Mesenchymal stem cell (in vitro differentiated cells and primary cell): ENCODE results near the gene RAB43.
A peak's percentile ranks its signal among the peaks of the same experiment; 100 is the strongest.
"Not testable (repeated sequence)": the region's sequence is repeated elsewhere in the genome, so short reads cannot be mapped to it uniquely, and the experiment has no call there.

Experiments used
- DNase-seq: peaks from one replicate; pipeline ENCODE4 v3.0.0-alpha.2; 2013
- H2AFZ ChIP-seq: one replicate; pipeline ENCODE4 v1.6.1; 2013; ENCODE audit warnings: low read depth, mild to moderate bottlenecking, control low read depth, inconsistent platforms, low read length, moderate library complexity
- H2AK5ac ChIP-seq: 2 replicates; pipeline ENCODE4 v1.6.1; 2013; ENCODE audit warnings: low read length, moderate library complexity, mild to moderate bottlenecking, inconsistent platforms; ENCODE audit not compliant: severe bottlenecking
- H2BK120ac ChIP-seq: one replicate; pipeline ENCODE4 v1.6.1; 2013; ENCODE audit warnings: low read depth, mild to moderate bottlenecking, inconsistent platforms, low read length, moderate library complexity
- H2BK12ac ChIP-seq, 2 experiments: one replicate each; pipeline ENCODE4 v1.6.1; 2013; ENCODE audit warnings: inconsistent platforms in 2 of 2, low read length in 2 of 2, mild to moderate bottlenecking in 2 of 2, moderate library complexity in 2 of 2, control low read depth in 1 of 2
- H2BK15ac ChIP-seq: one replicate; pipeline ENCODE4 v1.6.1; 2013; ENCODE audit warnings: mild to moderate bottlenecking, low read depth, inconsistent platforms; ENCODE audit not compliant: poor library complexity, severe bottlenecking
- H2BK5ac ChIP-seq: 2 replicates; pipeline ENCODE4 v1.6.1; 2013; ENCODE audit warnings: low read depth, mild to moderate bottlenecking, low read length, control low read depth, inconsistent platforms; ENCODE audit not compliant: poor library complexity, severe bottlenecking
- H3K14ac ChIP-seq, 2 experiments: one replicate each; pipeline ENCODE4 v1.6.1; 2013; ENCODE audit warnings: inconsistent platforms in 2 of 2, low read length in 2 of 2, control low read depth in 1 of 2, mild to moderate bottlenecking in 1 of 2, moderate library complexity in 1 of 2
- H3K18ac ChIP-seq, 2 experiments: one replicate each; pipeline ENCODE4 v1.6.1; 2013; ENCODE audit warnings: inconsistent platforms in 2 of 2, low read length in 2 of 2, control low read depth in 1 of 2, low read depth in 1 of 2, mild to moderate bottlenecking in 1 of 2
- H3K23ac ChIP-seq, 2 experiments: one replicate each; pipeline ENCODE4 v1.6.1; 2013; ENCODE audit warnings: inconsistent platforms in 2 of 2, low read length in 2 of 2, mild to moderate bottlenecking in 2 of 2, moderate library complexity in 2 of 2, control low read depth in 1 of 2
- H3K27ac ChIP-seq: 2 replicates; pipeline ENCODE4 v1.5.1; 2013; ENCODE audit warnings: mild to moderate bottlenecking, moderate library complexity, low read length, control low read depth, inconsistent platforms; ENCODE audit not compliant: poor library complexity, severe bottlenecking
- H3K27me3 ChIP-seq, 2 experiments: 2 replicates each; pipeline versions ENCODE4 v1.6.1 to v1.7.0; 2013; ENCODE audit warnings: low read length in 2 of 2, mild to moderate bottlenecking in 2 of 2, moderate library complexity in 2 of 2, control low read depth in 1 of 2, inconsistent platforms in 1 of 2; ENCODE audit not compliant: control insufficient read depth in 1 of 2, insufficient read depth in 1 of 2
- H3K36me3 ChIP-seq, 2 experiments: 2 replicates each; pipeline versions ENCODE4 v1.6.1 to v1.7.0; 2013; ENCODE audit warnings: low read length in 2 of 2, control low read depth in 1 of 2, inconsistent platforms in 1 of 2, low read depth in 1 of 2, mild to moderate bottlenecking in 1 of 2; ENCODE audit not compliant: insufficient read depth in 2 of 2, control insufficient read depth in 1 of 2
- H3K4ac ChIP-seq, 2 experiments: one replicate each; pipeline ENCODE4 v1.6.1; 2013; ENCODE audit warnings: inconsistent platforms in 2 of 2, low read length in 2 of 2, mild to moderate bottlenecking in 2 of 2, moderate library complexity in 2 of 2, control low read depth in 1 of 2, low read depth in 1 of 2
- H3K4me1 ChIP-seq: 2 replicates; pipeline ENCODE4 v1.6.1; 2013; ENCODE audit warnings: low read depth, low read length, control low read depth; ENCODE audit not compliant: control insufficient read depth, insufficient read depth
- H3K4me2 ChIP-seq: 2 replicates; pipeline ENCODE4 v1.6.1; 2013; ENCODE audit warnings: low read length, mild to moderate bottlenecking, inconsistent platforms; ENCODE audit not compliant: poor library complexity, severe bottlenecking
- H3K4me3 ChIP-seq, 2 experiments: 2 replicates each; pipeline versions ENCODE4 v1.5.1 to v1.7.0; 2013; ENCODE audit warnings: low read length in 2 of 2, mild to moderate bottlenecking in 2 of 2, control low read depth in 1 of 2, low read depth in 1 of 2; ENCODE audit not compliant: insufficient read depth in 1 of 2
- H3K79me1 ChIP-seq: replicated peaks from 2 replicates; pipeline ENCODE4 v1.6.1; 2013; ENCODE audit warnings: mild to moderate bottlenecking, control low read depth, low read length, inconsistent platforms; ENCODE audit not compliant: poor library complexity, severe bottlenecking
- H3K9ac ChIP-seq: 2 replicates; pipeline ENCODE4 v1.7.0; 2013; ENCODE audit warnings: mild to moderate bottlenecking, low read length, moderate library complexity
- H3K9me3 ChIP-seq: 2 replicates; pipeline ENCODE4 v1.7.0; 2013; ENCODE audit warnings: mild to moderate bottlenecking, low read length; ENCODE audit not compliant: control insufficient read depth
- H4K8ac ChIP-seq: one replicate; pipeline ENCODE4 v1.6.1; 2013; ENCODE audit warnings: inconsistent platforms, mild to moderate bottlenecking, low read length, moderate library complexity
- H4K91ac ChIP-seq: one replicate; pipeline ENCODE4 v1.6.1; 2013; ENCODE audit warnings: mild to moderate bottlenecking, low read length, inconsistent platforms
- WGBS: methylation state at CpG from one replicate; pipeline ENCODE4 v1.1.7; 2013; ENCODE audit warnings: mixed read lengths; 5-methylcytosine and 5-hydroxymethylcytosine counted together

The RAB43 gene

DNA sequence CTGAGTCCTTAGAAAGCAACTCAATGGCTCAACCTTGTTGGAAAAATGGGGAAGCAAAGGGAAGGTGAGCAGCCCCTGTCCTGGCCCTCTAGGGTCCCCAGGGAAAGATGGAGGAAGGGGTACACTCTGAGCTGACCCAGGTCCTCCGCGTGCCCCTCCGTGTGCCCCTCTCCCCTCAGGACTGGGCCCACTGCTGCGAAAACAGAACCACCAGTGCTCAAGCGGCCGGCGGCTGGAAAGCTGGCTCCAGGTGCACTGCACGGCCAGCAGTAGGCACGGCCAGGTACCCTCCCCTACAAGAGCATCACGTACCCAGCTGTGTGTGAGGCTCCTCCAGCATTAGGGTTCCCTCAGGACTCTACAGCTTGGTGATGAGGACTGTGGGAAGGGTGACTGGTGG lies 26.3 kb downstream of the RAB43 start:
- H2BK5ac ChIP-seq: no peak overlapping the region
- no peak overlapping the region for H3K4me2 ChIP-seq
- no peak overlapping the region for H2BK12ac ChIP-seq
- peaks cover 36% of the 10 kb centered on the region for H3K79me1 ChIP-seq
- H3K23ac ChIP-seq: no peak overlapping the region
- no peak overlapping the region for H3K18ac ChIP-seq
- H3K27me3 ChIP-seq: no peaks in the 10 kb centered on the region
- H3K9ac ChIP-seq: no peak overlapping the region
- H3K36me3 ChIP-seq: peaks cover 26 to 44% of the 10 kb centered on the region in 2 experiments
- H3K4me3 ChIP-seq: no peak overlapping the region
- H2BK120ac ChIP-seq: no peak overlapping the region
- peaks cover 2% of the 10 kb centered on the region for H3K4me1 ChIP-seq
- H4K91ac ChIP-seq: no peak overlapping the region
- no peaks in the 10 kb centered on the region for H3K9me3 ChIP-seq
- no peak overlapping the region for H2BK15ac ChIP-seq
- no peak for DNase-seq
- H2AFZ ChIP-seq: no peak overlapping the region
- no peak overlapping the region for H3K4ac ChIP-seq
- H3K27ac ChIP-seq: no peak overlapping the region
- H3K14ac ChIP-seq: no peak overlapping the region
- H4K8ac ChIP-seq: peak overlapping the region; percentile 19
- 97% methylated on average over 10 of the region's 10 CpGs for WGBS
- H2AK5ac ChIP-seq: no peak overlapping the region

DNA sequence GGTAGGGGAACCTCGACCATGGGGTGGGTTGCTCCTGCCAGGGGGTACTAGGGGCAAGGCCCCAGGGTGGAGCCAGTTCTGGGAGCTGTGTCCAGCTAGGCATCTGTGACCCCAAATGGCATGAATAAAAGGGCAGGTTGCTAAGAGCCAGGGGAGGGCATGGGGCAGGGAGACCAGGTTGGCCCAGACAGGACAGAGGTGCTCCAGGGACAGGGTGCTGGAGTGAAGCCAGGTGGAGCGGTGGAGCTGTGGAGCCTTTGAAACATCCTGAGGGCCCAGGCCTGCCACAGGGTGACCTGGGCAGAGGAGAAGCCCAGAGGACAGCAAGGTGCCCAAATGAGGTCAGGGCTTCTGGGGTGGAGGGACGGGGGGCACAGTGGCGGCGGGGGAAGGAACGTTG lies 33.3 kb downstream of the RAB43 start:
- not testable (repeated sequence) for H3K4me2 ChIP-seq, H2AK5ac ChIP-seq, H3K9me3 ChIP-seq, H2AFZ ChIP-seq, H4K91ac ChIP-seq, H2BK12ac ChIP-seq, H3K18ac ChIP-seq, H3K23ac ChIP-seq, H4K8ac ChIP-seq, H3K27me3 ChIP-seq, H3K9ac ChIP-seq, H2BK15ac ChIP-seq, H3K4ac ChIP-seq, DNase-seq, H2BK5ac ChIP-seq, H2BK120ac ChIP-seq, H3K79me1 ChIP-seq, H3K27ac ChIP-seq, H3K4me3 ChIP-seq, H3K4me1 ChIP-seq, H3K14ac ChIP-seq
- peaks cover 17 to 27% of the 10 kb centered on the region in 2 experiments for H3K36me3 ChIP-seq
- WGBS: no CpG with 5 or more reads among the region's 6 CpGs

DNA sequence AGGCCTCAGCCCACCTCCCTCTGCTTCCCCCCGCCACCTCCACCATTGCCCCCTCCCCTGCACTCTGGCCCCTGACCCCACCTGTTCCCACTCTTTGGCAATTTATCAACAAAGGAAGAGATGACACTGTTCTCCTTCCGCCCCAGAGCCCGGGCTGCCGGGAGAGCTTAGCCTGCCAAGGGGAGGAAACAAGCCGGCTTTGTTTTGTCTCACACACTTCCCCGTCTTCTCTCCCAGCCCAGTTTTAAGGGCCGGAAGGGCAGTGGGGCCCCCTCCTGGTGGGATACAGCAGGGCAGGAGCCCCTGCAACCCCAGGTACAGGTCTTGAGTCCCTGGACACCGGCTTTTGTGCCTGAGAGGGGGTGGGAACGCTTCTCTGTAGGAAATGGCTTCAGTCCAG lies 33.7 kb downstream of the RAB43 start:
- no CpG with 5 or more reads among the region's 9 CpGs for WGBS

DNA sequence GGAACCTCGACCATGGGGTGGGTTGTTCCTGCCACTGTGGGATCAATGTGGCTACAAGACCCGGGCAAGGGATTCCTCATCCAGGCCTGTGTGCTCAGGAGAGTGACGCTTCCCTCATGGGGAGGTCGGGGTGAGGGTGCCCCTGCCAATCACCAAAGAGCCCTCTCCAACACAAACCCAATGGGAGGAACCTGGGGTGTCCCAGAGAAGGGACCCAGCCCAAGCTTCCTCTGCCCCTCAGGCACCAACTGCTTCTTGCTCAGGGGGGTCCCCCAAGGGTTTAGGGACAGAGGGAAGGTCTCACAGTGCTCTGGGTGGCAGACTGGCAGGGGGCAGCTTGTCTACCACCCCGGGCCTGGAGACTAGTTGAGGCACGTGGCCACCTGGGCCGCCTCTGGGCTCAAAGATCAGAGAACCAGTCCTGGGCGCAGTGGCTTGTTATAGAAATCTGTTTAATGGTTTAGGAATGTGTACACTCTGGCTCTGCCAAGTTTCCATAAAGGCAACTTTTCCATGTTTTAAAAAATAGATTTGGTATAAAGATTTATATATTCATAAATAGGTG lies 34.4 kb downstream of the RAB43 start:
- H3K23ac ChIP-seq: no peak overlapping the region
- no peak for DNase-seq
- H3K18ac ChIP-seq: no peak overlapping the region
- H3K14ac ChIP-seq: no peak overlapping the region
- no peak overlapping the region for H2BK120ac ChIP-seq
- no peak overlapping the region for H3K4me3 ChIP-seq
- H2BK15ac ChIP-seq: no peak overlapping the region
- no peak overlapping the region for H4K8ac ChIP-seq
- H2BK5ac ChIP-seq: no peak overlapping the region
- H2AK5ac ChIP-seq: no peak overlapping the region
- H3K27me3 ChIP-seq: no peaks in the 10 kb centered on the region
- H2BK12ac ChIP-seq: no peak overlapping the region
- H3K36me3 ChIP-seq: peaks cover 10 to 22% of the 10 kb centered on the region in 2 experiments
- H3K9ac ChIP-seq: peak overlapping the region; percentile 70
- H4K91ac ChIP-seq: no peak overlapping the region
- H3K4me2 ChIP-seq: no peak overlapping the region
- H3K9me3 ChIP-seq: no peaks in the 10 kb centered on the region
- WGBS: 96% methylated on average over 7 of the region's 8 CpGs
- no peak overlapping the region for H3K4ac ChIP-seq
- H3K4me1 ChIP-seq: peaks cover 1% of the 10 kb centered on the region
- no peak overlapping the region for H3K27ac ChIP-seq
- peaks cover 5% of the 10 kb centered on the region for H3K79me1 ChIP-seq
- H2AFZ ChIP-seq: no peak overlapping the region

More for the DNA sequence above, 33.7 kb downstream of the RAB43 start:
- not testable (repeated sequence) for H3K14ac ChIP-seq, H3K4ac ChIP-seq, H3K4me2 ChIP-seq, H3K79me1 ChIP-seq, H3K27me3 ChIP-seq, H3K4me1 ChIP-seq, H4K91ac ChIP-seq, H2AFZ ChIP-seq, H2BK12ac ChIP-seq, H3K27ac ChIP-seq, H3K9ac ChIP-seq, H3K18ac ChIP-seq, H2BK120ac ChIP-seq, H3K9me3 ChIP-seq, H4K8ac ChIP-seq, H3K23ac ChIP-seq, H2AK5ac ChIP-seq, H2BK5ac ChIP-seq, H3K4me3 ChIP-seq, H2BK15ac ChIP-seq
- DNase-seq: peak; percentile 31
- peaks cover 13 to 23% of the 10 kb centered on the region in 2 experiments for H3K36me3 ChIP-seq
